Brain pericyte (primary cell): ENCODE results near the gene WBP2.
"Not testable (repeated sequence)": the region's sequence is repeated elsewhere in the genome, so short reads cannot be mapped to it uniquely, and the experiment has no call there.

Experiments used
- DNase-seq: peaks from one replicate; pipeline ENCODE4 v3.0.0-alpha.2; 2012; ENCODE audit warnings: low read depth, low spot score

The WBP2 gene

GRCh38 chr17:75814021-75814395, 41.1 kb downstream of the WBP2 start:
- DNase-seq: no peak

DNA sequence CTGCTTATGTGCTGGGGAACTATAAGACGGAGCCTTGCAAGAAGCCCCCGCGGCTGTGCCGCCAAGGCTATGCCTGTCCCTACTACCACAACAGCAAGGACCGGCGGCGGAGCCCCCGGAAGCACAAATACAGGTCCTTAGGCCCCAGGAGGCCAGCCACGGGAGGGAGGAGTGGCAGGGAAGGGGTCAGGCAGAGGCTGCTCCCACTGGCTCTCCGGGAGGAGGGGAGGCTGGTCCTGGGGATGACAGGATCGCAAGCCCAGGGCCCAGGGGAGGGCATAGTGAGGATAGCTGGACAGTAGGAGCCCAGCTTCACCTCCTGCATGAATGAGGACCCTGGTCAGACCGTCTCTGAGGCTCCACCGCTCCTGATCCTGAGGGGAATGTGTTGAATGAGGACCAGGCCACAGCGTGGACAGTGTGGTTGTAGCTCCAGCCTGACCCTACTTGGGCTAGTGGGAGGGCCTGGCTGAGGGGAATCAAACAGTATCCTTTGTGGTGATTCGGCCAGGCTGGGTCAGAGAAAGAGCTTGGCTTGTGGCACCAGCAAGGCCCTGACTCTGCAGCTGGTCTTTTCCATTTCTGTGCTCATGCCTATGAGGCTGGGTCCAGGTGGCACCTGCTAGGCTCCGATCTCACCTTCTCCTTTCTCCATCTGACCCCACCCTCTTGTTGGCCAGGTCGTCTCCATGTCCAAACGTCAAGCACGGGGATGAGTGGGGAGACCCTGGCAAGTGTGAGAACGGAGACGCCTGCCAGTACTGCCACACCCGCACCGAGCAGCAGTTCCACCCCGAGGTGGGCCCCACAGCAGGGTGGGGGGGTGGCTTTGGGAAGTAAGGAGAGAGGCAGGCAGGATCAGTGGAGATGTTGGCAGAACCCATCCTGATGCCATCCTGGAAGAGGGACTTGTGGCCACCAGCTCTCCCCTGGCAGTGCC, 41.8 kb downstream of the WBP2 start:
- DNase-seq: no peak

DNA sequence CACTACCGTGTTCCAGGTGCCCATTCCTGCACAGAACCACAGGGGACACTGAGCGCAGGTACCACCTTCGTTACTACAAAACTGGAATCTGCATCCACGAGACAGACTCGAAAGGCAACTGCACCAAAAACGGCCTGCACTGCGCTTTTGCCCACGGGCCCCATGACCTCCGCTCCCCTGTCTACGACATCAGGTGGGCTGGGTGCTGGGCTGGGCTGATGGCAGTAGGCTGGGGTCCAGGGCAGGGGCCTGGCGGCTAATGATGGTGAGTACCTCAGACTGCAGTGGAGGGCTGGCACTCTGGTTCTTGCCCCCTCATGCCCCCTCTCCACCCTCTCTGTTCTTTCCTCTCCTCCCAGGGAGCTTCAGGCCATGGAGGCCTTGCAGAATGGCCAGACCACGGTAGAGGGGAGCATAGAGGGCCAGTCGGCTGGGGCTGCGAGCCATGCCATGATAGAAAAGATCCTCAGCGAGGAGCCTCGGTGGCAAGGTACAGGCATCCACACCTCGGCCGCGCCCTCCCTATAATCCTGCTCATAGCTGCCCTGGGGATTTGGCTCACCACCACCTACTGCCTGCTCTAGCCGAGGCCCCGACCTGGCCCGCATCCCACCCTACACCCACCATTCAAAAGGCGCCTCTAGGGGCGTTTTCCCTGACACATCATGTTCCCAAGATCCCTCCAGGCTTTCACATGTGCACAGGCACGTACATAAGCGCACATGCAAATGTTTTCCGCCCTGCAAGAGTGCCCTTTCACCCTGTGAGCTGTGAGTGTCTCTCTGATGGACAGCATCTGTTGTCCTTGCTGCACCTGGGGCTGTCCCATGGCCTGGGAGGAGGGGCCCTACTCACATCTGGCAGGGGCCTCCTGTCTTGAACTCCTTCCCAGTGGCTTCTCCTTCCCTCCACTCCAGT, 42.8 kb downstream of the WBP2 start:
- DNase-seq: no peak

- DNase-seq: no peak
Measured at GRCh38 chr17:75811174-75811573, 44.0 kb downstream of the WBP2 start.

GRCh38 chr17:75810756-75811155, 44.4 kb downstream of the WBP2 start:
- DNase-seq: not testable (repeated sequence)

DNA sequence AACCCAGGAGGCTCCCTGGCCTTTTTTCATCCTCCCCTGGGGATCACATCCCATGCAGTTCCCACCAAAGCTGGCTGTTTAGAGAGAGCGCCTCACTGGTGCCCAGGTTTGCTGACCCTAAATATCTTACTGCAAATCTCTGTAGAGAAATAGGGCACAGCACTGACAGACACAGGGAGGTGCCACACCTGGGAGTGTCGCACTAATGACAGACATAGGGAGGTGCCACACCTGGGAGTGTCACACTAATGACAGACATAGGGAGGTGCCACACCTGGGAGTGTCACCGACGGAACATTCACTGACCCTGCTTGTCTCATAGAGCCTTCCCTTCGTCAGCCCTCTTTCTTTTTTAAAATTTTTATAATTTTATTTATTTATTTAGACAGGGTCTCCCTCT, 44.9 kb downstream of the WBP2 start:
- no peak for DNase-seq

GRCh38 chr17:75809631-75810111, 45.5 kb downstream of the WBP2 start:
- DNase-seq: no peak

DNA sequence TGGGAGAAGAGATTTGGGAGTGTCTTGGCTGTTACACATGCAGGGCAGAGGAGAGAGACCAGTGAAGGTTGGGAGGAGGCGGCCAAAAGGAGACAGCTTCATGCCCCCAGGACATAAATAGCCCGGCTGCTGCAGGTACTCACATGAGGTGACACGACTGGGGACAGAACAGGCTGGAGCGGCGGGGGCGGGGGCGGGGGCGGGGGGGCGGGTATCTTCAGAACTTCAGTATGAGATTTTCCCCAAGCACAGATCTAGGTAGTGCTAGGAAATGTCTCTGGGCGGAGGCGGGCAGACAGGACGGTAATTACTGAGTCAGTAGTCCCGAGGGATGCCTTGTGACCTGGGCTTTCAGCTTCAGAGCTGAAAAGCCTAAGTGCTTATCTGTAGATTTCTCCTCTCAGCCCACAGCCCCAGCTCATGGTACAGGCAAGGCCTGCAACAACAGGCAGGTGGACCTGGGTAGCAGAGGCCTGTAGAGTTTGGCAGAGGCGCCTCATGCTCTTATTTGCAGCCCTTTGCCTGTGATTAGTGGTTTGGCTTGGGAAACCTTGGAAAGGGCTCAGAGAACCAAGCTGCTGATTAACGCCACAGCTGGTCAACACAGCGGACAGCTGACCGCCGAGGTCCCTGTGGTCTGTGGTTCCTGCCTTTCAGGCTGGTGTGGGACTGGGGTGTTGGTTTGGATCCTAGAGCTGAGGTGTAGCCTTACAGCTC, 46.1 kb downstream of the WBP2 start:
- DNase-seq: no peak

DNA sequence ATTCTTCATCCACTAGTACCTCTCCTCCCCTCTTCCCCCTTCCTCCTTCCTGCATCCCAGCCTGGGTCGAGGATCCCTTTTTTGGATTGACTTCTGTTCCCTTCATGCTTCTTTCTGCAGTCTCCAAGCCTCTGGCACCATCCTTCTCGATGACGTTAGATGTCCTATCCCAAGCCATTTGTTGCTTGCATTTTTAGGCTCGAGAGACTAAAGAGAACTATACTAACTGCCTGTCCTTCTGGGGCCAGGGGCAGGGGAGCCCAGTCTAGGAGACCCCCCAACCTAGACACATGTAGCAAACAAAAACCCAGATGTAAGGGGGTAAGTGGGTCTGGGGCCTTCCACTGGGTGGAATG, 46.6 kb downstream of the WBP2 start:
- DNase-seq: no peak

- no peak for DNase-seq
Measured at GRCh38 chr17:75807861-75808260, 47.3 kb downstream of the WBP2 start.

- DNase-seq: no peak
Measured at GRCh38 chr17:75806822-75807500, 48.2 kb downstream of the WBP2 start.

GRCh38 chr17:75803883-75804282, 51.3 kb downstream of the WBP2 start:
- no peak for DNase-seq

DNA sequence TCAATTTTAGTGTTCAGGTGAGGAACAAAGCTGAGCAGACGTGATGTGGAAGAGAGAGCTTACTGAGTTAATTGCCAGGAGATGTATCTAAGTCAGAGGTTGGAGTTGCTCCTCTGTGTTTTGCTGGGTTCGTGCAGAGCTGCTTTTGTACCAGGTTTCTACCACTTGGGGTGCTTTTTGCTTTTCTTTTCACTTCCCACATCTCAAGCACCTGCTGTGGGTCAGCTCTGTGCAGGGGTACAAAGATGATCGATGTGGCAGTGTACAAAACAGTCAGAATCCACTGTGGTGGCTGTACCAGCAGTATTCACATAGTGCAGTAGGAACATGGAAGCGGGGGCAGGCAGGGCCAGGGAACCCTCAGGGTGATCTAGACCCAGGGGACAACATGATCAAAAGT, 55.7 kb downstream of the WBP2 start:
- no peak for DNase-seq

DNA sequence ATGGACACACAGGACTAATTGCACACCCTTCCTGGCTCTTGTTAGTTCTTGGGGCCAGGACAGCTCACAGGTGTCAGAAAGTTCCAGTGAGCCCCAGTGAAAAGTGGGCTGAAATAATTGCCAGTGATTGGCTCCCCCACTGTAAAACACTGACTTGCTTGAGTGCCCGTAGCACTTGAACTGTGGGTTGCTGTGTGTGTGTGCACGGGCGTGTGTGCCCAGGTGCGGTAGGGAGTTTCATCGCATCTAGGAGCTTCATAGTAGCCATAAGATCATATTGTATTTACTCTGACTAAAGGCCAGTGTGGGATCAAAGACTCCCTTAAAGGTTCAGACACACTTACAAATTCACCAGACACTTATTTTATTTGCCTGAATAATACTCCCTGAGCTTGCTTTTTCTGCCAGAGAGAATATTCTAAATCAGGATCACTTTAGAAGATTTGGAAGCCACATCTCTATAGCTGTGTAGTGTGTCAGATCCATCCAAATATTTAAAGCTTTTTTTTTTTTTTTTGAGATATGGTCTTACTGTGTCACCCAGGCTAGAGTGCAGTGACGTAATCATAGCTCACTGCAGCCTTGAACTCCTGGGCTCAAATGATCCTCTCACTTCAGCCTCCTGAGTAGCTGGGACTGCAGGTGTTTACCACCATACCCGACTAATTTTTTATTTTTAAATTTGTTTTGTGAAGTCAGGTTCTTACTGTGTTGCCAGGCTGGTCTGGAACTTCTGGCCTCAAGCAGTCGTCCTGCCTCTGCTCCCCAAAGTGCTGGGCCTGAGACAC, 59.1 kb downstream of the WBP2 start:
- DNase-seq: no peak
